ENCODE data around the gene CALY. TPM values are rescaled to one million over a fixed set of nuclear protein-coding genes. Genes with fewer than 3 reads are reported as not detected.

CALY gene
- polyA plus RNA-seq, 1 of the 3 experiments (the other 2 are of a cell fraction): 3.3 TPM

DNA sequence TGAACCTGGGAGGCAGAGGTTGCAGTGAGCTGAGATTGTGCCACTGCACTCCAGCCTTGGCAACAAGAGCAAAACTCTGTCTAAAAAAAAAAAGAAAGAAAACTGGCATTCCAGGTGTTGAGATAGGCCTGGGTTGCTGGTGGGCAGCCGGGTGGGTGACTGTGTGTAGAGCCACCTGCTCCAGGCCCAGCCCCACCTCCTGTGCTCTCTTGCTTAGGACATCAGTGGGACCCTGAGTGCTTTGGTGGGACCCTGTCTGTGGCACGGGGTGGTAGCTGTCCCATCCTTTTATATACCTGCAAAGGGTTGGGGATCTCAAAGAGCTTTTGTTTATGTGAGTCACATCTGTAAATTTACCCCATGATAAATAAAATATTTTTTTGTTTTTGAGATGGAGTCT, 48.5 kb upstream of the CALY start (continued):
- TF ChIP-seq MXI1 (IDR thresholded peaks at IDR 0.05; ENCODE audit: low read depth, low read length): no peak
- TF ChIP-seq EP300 (IDR thresholded peaks at IDR 0.05; ENCODE audit: borderline replicate concordance in 1 of 2, low read depth in 1 of 2, low read length in 1 of 2): no peak
- TF ChIP-seq, protein P1, sequence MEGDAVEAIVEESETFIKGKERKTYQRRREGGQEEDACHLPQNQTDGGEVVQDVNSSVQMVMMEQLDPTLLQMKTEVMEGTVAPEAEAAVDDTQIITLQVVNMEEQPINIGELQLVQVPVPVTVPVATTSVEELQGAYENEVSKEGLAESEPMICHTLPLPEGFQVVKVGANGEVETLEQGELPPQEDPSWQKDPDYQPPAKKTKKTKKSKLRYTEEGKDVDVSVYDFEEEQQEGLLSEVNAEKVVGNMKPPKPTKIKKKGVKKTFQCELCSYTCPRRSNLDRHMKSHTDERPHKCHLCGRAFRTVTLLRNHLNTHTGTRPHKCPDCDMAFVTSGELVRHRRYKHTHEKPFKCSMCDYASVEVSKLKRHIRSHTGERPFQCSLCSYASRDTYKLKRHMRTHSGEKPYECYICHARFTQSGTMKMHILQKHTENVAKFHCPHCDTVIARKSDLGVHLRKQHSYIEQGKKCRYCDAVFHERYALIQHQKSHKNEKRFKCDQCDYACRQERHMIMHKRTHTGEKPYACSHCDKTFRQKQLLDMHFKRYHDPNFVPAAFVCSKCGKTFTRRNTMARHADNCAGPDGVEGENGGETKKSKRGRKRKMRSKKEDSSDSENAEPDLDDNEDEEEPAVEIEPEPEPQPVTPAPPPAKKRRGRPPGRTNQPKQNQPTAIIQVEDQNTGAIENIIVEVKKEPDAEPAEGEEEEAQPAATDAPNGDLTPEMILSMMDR (IDR thresholded peaks at IDR 0.05): no peak
- TF ChIP-seq RCOR1 (IDR thresholded peaks at IDR 0.05; ENCODE audit: low read length): no peak
- TF ChIP-seq, protein P2, sequence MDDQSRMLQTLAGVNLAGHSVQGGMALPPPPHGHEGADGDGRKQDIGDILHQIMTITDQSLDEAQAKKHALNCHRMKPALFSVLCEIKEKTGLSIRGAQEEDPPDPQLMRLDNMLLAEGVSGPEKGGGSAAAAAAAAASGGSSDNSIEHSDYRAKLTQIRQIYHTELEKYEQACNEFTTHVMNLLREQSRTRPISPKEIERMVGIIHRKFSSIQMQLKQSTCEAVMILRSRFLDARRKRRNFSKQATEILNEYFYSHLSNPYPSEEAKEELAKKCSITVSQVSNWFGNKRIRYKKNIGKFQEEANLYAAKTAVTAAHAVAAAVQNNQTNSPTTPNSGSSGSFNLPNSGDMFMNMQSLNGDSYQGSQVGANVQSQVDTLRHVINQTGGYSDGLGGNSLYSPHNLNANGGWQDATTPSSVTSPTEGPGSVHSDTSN (IDR thresholded peaks at IDR 0.05): no peak

DNA sequence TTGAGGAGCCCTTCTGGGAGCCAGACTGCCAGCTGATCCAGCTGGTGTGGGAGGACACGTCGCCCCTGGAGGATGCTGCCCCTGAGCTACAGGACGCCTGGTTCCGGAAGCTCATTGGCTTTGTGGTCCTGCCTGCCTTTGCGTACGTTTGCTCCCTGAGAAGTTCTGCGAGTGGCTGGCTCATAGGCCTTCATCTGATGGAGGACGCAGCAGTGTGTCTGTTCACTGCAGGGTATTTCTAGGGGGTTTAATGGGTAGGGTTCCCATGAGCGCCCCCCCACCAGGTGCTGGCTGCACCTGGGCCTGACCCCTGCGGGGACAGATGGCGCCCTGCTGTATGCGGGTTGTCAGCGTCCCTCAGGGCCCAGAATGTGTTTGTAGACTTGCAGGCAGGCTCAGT, 47.4 kb upstream of the CALY start:
- CTCF ChIA-PET: interaction anchor here (1.3 kb wide), 1 partner anchor 54 kb away, joined by 4 read pairs; no protein-coding TSS in a partner anchor
- no peak overlapping the region for H3K4me2 ChIP-seq
- TF ChIP-seq MEF2A (IDR thresholded peaks at IDR 0.05; ENCODE audit: borderline replicate concordance, low read depth): no peak
- TF ChIP-seq, protein P2 (IDR thresholded peaks at IDR 0.05): no peak
- no peak for TF ChIP-seq TAF1 (IDR thresholded peaks at IDR 0.05; ENCODE audit: borderline replicate concordance, low read depth, low read length)
- TF ChIP-seq RCOR1 (IDR thresholded peaks at IDR 0.05; ENCODE audit: low read length): no peak
- no peak for TF ChIP-seq JUND (IDR thresholded peaks at IDR 0.05)
- TF ChIP-seq, protein P3, sequence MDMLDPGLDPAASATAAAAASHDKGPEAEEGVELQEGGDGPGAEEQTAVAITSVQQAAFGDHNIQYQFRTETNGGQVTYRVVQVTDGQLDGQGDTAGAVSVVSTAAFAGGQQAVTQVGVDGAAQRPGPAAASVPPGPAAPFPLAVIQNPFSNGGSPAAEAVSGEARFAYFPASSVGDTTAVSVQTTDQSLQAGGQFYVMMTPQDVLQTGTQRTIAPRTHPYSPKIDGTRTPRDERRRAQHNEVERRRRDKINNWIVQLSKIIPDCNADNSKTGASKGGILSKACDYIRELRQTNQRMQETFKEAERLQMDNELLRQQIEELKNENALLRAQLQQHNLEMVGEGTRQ (IDR thresholded peaks at IDR 0.05; ENCODE audit: borderline replicate concordance, low read depth, low read length): no peak
- no peak for TF ChIP-seq TCF12 (IDR thresholded peaks at IDR 0.05)
- no peak for TF ChIP-seq CHD2 (IDR thresholded peaks at IDR 0.05; ENCODE audit: low read length, partially characterized antibody)
- TF ChIP-seq RFX5 (IDR thresholded peaks at IDR 0.05; ENCODE audit: low read length): no peak
- TF ChIP-seq MXI1 (IDR thresholded peaks at IDR 0.05; ENCODE audit: low read depth, low read length): no peak
- TF ChIP-seq GABPA (IDR thresholded peaks at IDR 0.05; ENCODE audit: low read depth): no peak
- TF ChIP-seq, protein P4, sequence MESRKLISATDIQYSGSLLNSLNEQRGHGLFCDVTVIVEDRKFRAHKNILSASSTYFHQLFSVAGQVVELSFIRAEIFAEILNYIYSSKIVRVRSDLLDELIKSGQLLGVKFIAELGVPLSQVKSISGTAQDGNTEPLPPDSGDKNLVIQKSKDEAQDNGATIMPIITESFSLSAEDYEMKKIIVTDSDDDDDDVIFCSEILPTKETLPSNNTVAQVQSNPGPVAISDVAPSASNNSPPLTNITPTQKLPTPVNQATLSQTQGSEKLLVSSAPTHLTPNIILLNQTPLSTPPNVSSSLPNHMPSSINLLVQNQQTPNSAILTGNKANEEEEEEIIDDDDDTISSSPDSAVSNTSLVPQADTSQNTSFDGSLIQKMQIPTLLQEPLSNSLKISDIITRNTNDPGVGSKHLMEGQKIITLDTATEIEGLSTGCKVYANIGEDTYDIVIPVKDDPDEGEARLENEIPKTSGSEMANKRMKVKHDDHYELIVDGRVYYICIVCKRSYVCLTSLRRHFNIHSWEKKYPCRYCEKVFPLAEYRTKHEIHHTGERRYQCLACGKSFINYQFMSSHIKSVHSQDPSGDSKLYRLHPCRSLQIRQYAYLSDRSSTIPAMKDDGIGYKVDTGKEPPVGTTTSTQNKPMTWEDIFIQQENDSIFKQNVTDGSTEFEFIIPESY (IDR thresholded peaks at IDR 0.05; ENCODE audit: borderline replicate concordance, low read depth): no peak
- no peak for TF ChIP-seq YY1 (IDR thresholded peaks at IDR 0.05; ENCODE audit: low read depth)
- TF ChIP-seq, protein P5, sequence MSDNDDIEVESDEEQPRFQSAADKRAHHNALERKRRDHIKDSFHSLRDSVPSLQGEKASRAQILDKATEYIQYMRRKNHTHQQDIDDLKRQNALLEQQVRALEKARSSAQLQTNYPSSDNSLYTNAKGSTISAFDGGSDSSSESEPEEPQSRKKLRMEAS (IDR thresholded peaks at IDR 0.05; ENCODE audit: low read depth): no peak
- no peaks in the 10 kb centered on the region for H3K27me3 ChIP-seq (ENCODE audit: insufficient read depth)
- H3K27ac ChIP-seq (ENCODE audit: low read depth in 2 of 2, low read length in 1 of 2): no peak overlapping the region
- H3K9ac ChIP-seq: no peak overlapping the region
- POLR2A ChIA-PET: no interaction called here
- peaks cover 0 to 9% of the 10 kb centered on the region in 2 experiments; a peak in 1 of 4 replicates for H3K4me1 ChIP-seq (ENCODE audit: control insufficient read depth in 1 of 2, insufficient read depth in 2 of 2, low read depth in 1 of 2, low read length in 1 of 2)
- H3K9me2 ChIP-seq: no peaks in the 10 kb centered on the region
- 96% methylated on average over 7 of the region's 13 CpGs for WGBS (ENCODE audit: low lambda C conversion rate)
- H3F3A ChIP-seq (replicated peaks; ENCODE audit: insufficient read depth): no peaks in the 10 kb centered on the region
- H4K20me1 ChIP-seq (ENCODE audit: insufficient read depth): no peaks in the 10 kb centered on the region
- no peaks in the 10 kb centered on the region for H3K9me3 ChIP-seq
- H3K36me3 ChIP-seq (replicated peaks in 1 of 2; ENCODE audit: control insufficient read depth in 1 of 2, insufficient read depth in 2 of 2, low read length in 1 of 2): peaks cover 0 to 3% of the 10 kb centered on the region in 2 experiments
- H3K79me2 ChIP-seq (ENCODE audit: insufficient read depth): no peaks in the 10 kb centered on the region
- no peak overlapping the region for H3K4me3 ChIP-seq (ENCODE audit: low read depth in 2 of 2, low read length in 1 of 2)
- H2AFZ ChIP-seq (ENCODE audit: low read depth): no peak overlapping the region
- no peak for DNase-seq

All from SK-N-SH (cell line).